Measurements from ENCODE around the gene TEAD1.

Gene TEAD1

DNA sequence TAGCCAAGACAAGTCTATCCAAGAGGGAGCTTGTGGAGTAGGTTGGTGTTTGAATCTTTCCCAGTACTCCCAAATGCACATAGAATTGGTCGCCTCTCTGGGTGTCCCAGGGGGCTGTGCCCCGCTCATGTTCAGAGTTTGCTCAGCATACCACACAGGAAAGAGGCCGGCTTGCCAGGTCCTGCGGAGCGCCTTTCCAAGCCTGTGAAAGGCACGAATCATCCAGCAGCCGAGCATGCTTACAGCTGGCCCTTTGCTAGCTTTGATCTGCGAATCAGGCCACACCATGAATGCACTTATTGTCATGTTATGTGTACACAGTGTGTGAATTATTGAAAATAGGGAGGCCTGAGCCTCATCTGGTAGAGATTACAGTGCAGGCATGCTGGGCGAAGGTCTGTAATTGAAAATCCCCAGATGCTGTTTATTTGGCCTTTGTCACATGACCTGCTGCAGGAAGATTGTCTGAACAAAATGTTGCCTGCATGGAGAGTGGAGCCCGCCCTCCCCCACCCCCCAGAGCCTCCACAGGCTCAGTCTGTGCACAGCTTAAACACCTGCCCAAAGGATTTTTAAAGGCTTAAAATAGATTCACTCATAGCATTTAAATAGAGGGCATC lies 171.6 kb downstream of the TEAD1 start:
- no peak for DNase-seq

DNA sequence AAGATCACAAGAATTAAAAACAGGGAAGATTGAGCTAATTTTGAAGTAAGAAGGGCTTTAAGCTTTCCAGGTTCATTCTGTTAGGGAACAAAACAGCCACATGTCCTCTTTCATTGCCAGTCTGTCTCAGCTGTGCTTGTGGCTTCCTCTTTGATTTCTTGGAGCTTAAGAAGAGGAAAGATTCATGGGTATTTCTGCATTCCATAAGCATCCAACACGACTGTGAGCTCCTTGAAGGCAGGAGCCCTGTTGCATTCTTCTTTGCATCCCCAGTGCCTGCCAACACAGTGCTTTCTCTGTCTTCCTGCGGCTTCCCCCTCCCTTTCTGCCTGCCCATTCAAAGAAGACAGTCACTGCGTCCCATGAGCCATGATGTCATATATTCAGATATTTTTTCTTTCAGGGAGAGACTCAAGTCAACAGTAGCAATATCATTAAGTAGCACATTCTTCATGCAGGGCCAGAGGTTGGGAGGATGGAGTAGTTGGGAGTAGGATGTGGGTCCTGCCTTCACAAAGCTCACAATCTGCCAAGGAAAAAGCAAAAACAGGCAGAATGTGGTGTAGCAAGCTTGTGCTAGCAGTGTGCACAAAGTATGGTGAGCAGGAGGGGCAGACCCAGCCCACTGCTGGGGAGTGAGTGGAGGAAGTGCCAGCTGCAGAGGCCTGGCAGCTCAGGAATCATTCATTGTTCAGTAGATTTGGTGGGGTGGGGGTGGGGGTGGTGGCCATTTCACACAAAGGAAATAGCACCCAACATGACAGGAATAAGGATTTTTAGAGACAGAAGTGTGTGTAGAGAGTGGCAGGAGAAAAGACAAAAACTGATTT lies 172.8 kb downstream of the TEAD1 start:
- no peak for DNase-seq

DNA sequence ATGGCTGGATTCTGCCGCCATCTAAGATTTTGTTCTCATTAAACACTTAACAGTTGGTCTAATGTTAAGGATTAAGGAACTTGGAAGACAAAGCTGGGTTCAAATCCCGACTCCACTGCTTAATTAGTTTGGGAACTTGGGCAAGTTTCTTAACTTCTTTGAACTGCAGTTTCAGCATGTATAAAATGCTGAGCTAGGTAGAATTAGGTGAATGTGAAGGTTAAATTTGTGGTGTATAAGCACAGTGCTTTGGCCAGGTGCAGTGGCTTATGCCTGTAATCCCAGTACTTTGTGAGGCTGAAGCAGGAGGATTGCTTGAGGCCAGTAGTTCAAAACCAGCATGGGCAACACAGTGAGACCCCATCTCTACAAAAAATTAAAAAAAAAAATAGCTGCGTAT lies 174.2 kb downstream of the TEAD1 start:
- DNase-seq = no peak

DNA sequence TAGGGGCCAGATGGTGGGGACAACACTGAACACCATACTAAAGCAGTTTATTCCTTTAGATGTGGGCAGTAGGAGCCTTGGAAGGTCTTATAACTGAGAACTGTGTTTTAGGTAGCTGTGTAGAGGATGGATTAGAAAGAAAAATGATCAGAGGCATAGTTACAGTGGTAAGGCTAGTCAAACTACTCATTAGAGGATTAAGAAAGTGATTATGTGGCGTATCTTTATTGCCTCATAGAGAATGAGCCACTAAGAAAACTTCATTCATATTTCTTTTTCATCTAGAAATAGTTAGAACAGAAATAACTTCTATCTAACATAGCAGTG lies 179.1 kb downstream of the TEAD1 start:
- no peak for DNase-seq

DNA sequence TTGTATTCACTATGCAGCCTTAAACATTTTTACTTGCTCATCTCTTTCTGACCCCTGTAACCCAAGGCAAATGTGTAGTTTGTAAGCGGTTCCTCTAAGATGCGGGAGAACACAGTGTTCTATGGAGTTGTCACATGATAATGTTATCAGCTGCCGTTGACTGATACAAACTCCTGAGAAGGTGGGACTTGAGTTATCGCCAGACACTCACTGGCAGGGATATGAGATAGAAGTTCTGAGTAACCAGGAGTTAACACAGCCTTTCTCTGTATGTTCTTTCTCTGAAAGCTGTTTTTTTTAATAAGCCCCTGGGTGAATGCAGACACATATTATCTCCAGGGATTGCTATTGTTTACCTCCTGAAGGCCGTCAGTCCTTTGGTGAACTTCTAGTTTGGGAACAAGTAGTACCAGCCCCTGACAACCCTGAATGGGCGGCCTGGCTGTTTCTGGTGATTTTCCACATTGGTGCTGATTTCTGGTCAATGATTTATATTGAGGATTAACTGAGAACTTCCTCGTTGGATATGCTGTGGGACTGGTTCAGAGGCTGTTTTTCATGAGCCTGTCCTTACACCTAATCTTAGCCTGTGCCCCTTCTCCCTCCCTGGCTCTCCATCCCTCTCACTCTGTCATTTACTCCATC lies 179.6 kb downstream of the TEAD1 start:
- DNase-seq = no peak

DNA sequence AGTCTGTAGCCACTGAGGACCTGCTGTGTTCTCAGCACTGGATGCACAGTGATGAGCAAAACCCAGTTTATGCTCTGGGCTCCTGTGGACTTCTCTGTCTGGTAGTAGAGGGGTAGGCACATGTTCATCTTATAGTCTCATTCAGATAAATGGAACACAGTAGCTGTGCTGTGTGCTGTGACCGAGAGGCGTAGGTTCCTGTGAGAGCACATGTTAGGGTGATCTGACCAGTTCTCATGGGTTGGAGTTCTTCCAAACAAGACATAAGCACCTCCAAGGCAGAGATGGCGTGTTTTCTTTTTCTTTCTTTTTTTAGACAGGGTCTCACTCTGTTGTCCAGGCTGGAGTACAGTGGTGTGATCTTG lies 180.1 kb downstream of the TEAD1 start:
- DNase-seq = no peak

DNA sequence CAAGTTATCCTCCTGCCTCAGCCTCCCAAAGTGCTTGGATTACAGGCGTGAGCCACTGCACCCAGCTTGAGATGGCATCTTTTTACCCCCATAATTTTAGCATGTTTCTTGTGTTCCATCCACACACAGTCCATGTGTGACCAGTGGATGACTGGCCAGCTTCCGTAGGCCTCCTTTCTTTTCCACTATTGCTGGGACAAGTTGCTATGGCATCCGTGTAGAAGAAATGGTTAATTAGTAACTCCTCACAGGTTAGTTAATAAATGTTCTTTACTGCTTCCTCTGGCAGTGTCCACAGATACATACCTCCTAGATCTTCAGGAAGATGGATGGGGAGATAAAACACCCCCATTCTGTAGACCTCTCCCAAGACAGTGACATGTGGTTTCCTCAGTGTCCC lies 180.6 kb downstream of the TEAD1 start:
- no peak for DNase-seq

DNA sequence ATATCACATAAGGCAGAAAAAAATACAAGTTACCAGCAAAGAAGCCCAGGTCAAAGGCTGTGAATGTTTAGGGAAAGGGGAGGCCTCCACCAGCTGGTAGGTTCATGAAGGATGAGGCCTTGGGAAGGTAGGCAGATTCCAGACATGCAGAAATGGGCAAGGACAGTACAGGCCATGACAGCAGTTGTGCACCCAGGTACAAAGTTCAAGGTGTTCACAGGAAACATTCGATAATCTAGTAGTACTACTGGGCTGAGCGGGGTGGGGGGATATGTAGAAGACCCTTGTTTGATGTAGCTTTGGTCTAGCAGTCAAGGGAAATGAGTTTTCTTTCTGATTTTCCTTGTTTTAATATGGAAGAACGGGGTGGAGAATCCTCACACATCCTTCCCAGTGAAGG lies 182.1 kb downstream of the TEAD1 start:
- no peak for DNase-seq

DNA sequence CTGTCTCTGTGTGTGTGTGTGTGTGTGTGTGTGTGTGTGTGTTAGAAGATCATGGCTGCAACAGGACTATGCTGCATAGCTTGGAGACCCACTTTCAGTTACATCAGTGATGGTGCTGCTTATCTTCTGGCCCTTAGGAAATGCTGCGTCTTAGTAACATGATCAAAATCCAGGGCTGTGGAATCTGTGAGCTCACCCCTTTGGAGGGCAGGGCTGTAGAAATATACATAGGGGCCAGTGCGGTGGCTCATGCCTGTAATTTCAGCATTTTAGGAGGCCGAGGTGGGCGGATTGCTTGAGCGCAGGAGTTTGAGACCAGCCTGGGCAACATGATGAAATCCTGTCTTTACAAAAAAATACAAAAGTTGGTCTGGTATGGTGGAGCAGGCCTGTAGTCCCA lies 183.4 kb downstream of the TEAD1 start:
- no peak for DNase-seq

DNA sequence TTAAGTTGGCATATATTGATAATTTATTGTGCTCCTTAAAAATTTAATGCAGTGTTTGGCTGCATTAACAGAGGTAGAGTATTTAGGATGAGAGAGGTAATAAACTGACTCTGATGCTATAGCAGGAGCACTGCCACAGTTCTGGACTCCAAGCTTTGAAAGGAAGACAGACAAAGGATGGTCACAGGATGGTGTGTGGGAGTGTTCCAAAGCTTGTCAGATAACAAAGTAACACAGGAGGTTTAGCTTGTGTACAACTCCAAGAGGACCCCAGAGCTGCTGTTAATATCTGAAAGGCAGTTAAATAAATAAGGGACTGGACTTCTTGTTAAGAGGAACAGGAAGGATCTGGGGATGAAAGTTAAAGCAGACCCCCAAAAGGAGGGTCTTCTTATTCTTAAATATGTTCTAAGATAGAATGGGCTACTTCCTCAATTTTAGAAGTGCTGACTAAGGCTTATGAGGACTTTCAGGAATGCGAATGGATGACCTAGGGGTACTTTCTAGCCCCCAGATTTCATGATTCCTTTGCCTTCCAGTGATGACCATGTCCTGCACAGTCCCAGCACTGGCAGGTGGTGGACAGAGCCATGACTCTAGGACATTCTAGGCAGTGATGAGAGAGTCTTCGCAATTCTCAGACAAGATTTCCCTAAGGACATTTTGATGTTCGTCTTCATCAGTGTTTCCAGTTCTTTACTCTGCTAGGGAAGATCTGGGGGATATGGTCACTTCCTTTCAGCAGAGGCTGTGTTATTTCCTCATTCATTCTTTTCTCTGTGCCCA lies 185.8 kb downstream of the TEAD1 start:
- no peak for DNase-seq

DNA sequence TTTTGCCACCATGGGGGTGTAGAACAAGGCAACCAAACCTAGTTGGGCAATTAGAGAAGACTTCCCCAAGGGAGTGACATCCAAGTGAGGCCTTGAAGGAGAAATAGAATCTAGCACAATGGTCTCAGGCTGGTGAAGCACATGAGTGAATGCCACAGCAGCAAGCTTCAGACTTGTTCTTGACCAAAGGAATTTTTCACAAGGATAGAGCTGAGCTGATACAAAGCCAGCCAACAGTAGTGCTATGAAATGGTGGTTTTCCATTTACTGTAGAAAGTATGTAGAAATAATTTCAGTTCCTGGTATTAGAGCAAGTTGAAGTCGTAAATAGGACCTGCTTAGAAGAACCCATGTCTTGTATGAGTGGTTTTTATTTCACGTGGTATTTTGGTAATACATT lies 186.6 kb downstream of the TEAD1 start:
- DNase-seq = no peak

DNA sequence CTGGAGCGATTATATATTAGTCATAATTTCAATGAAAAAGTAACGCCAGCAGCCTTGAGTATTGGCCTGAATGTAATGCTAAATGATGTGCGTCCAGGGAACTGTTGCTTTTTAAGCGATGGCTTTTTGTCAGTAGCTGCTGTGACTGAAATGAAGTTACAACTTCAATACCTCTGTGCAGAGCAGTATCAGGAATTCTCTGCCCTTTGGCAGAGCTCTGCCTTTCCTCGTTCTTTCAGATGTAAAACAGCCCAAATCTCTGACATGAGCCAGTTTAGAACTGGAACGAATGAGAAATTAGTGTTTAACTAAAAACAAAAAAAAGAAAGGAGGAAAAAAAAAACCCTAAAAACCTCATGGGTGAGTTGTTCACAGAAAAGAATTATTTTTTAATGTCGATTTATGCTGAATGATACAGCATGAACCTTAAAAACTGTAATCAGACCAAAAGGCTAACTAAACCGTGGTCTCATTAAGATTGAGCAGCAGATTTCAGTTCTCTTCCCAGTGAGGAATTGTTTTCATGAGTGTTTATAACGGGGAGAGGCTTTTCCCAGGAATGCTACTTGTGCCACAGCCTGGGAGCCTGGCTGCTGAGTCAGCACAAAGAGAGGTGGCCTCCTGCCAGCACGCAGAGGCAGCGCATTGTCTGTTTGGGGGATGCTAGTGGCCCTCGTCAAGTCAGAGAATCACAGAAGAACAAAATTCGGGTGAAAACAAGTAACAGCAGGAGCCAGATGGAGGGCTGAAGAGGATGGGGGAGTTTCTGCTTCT lies 188.7 kb downstream of the TEAD1 start:
- no peak for DNase-seq

DNA sequence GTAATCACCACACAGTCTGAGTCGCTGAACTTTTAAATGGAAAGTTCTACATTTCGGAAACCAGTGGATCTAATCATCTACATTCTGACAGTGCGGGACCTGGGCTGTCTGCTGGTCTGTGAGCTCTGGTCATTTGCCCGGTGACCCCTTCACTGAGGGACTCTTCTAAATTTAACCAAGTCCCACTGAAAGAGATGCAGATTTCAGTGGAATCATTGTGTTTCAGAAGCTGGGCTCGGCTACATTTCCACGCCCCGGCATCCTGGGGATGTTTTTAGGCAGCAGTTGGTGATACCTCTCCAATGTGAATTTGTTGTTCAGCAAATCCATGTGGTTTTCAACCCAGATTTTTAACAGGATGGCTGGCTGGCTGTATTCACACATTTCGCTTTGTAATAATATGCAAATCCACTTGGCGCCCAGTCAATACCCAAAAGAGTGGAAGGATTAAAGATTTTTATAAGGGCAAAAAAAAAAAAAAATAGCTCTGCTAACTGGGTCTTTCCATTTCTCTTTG lies 189.4 kb downstream of the TEAD1 start:
- DNase-seq = no peak

DNA sequence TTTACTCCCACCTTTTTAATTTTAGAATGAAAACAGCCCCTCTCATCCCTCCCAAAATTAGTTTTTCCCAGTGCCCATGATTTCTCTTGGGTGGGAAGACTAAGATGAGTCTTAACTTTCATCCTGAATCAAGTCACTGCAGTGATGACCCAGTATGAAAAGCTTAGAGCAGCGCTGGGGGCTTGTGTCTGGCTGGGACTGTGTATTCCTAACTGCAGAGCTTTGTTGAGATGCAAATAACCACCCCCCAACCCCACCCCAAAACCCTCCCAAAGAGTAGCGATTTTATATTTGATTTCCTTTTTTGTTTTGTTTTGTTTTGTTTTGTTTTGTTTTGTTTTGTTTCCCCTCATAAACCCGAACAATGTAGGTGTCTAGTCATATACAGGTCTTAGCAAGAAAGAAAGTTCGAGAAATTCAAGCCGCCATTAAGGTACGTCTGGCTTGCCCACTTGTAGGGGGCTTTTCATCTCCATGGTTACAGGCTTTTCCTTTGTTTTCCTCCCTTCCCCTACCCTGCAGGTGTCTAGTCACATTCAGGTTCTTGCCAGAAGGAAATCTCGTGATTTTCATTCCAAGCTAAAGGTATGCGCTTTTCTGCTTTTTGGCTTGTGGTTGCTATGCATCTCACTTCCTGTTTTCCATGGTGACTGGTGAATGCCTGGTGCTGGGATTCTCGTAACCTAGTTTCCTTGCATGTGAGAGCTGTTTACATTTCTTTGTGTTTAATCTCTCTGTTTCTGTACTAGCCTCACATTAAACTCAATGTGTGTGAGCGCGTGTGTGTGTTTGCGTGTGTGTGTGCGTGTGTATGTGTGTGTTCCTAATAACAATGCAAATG lies 190.3 kb downstream of the TEAD1 start:
- no peak for DNase-seq

DNA sequence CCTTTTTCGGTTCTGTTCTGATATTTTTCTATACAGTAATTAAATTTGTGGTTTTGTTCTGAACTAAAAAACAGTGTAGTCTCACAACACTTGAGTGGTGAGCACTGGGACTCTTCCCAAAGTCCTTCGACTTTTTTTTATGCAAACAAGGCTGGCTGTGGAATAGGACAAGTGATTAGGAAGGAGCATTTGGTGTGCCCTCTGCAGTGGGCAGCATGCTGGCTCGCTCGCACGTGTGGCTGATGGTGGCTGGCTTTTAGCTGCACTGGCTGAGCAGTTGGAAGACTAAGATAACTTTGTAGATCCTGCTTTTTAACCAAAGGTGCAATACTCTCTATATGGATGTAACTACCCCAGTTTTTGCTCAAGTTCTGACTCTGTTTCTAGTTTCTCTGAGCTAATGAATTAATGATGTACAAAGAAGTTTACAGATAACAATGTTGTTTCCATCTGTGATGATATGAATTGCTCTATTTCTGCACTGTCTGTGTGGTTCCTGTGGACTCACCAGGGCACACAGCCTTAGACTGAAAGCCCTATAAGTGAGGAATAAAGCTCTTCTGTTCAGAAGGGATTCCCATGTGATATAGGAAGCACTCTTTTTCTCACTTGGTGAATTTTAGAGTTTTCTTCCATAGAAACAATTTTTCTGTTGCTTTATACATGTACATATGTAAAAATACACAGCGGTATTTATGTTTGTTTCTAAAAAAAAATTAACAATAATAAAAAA lies 191.8 kb downstream of the TEAD1 start:
- no peak for DNase-seq

DNA sequence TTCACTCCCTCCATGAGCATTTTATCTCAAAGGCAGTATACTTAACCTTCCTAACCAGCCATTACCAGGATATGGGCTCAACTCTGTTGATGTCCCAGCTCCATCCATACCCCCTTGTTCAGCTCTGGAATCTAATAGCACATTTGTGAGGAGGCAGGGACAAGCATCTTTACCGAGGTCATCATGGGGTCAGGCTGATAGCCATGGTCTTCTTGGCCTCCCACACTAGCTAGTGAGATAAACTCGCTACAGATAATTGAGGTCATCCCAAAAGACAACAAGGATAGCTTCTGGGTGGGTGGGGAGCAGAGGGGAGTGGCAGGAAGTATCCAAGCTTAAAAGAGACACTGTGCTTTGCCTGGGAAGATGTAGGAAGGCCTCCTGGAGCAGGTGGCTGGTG lies 193.3 kb downstream of the TEAD1 start:
- no peak for DNase-seq

DNA sequence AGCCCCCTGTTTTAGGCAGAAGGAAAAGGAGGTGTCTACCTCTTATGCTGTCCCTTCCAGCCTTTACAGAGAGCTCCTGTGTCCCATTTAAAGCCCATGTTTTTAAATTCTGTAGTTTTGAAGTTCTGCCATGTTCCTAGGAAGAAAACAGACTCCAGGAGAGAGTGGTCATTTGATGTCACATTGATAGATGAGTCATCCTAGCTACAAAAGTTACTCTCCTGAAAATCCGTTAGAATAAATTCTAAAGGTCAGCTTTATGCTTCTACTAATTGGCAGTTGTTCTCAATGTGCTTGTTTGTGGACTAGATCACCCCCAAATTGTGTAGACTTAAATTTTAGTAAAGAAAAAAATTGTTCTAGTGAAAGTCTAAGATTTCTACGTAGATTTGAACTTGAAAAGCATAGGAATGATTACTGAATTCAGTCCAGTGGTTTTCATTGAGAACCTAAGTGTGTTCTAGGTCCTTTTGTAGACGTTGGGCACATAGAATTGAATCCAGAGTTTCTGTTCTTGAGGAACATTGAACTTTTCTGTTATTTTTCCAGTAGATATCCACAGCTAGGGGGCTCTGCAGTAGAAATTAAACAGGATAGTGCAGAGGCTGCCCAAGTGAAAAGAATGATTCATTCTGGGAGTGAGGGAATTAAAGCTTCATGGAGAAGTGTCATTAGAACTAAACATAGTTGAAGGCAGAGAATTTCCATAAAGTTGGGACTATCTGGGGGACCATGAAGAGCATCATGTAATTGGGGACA lies 194.3 kb downstream of the TEAD1 start:
- no peak for DNase-seq

DNA sequence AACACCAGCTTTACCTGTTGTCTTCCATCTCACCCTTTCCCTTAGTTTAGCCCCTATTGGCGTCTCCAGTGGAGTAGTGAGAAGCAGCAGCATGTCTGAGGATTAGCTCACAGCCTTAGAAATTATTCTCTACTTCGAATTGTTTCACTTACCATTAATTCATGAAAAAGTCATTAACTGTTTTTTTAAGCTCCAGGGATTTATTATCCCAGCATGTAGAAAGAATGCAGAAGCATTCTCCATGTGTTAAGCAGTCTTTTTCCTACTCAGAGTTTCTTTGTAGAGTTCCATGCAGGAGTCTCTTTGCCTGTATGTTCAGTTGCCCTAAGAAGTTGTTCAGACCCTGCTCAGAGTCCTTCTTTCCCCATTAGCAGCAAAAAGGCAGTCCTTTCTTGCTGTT lies 197.0 kb downstream of the TEAD1 start:
- DNase-seq = no peak

DNA sequence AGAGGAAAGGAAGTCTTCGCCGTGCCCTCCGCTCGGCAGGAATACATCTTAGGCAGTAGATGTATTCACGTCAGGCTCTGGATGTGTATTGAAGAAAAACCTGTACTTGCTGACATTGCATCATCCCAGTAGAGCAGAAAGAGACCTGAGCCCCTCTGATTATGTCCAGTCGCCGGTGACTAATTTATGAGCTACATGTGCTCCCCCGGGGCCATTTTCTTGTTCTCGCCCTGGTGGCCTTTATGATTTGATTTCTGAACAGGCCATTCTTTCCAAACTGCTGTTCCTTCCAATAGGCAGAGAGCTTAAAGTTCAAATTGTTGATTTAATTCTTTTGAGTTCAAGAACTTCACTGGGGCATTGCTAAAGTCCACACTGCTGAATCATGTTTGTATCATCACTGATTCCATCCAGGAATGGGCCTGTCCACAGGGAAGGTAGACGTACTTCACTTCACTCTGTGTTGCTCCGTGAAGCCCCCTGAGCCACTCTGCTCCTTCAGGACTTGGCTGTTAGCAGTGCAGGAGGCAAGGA lies 197.6 kb downstream of the TEAD1 start:
- DNase-seq = no peak

DNA sequence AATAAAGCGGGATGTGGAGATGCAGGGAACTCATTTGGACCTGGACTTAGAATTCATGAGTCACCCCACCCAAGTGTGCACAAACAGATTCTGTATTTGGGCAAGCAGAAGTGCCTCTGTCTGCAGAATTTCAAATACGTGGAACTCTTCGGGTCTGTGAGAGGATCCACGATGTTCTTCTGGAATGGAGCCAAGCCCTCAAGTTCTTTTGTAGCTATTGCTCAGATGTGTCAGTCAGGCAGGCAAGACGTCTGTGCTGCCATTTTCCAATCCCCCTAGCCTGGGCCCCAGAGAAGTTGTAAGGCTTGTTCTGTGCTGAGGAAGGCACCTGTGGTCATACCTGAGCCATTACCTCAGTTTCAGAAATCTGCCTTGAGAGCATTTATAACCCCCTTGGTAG lies 202.1 kb downstream of the TEAD1 start:
- no peak for DNase-seq

All from activated CD4-positive, alpha-beta T cell treated with anti-CD3 and anti-CD28 coated beads, Interleukin-10, Interleukin-2, amounts not matched to agents 100 ng/mL and 50 ng/mL, durations not matched to agents 16 hours and 8 hours (primary cell).